Upper lobe of left lung (tissue), 4 donors: ENCODE results near the gene ZNF638.

Experiments used
- EP300 ChIP-seq, 4 donors: sonication (generic); formaldehyde crosslinking; IDR thresholded peaks; one replicate each; pipeline ENCODE4 v1.5.1; 2017; ENCODE audit warnings: antibody characterized with exemption in 4 of 4, control low read depth in 2 of 4
- POLR2A ChIP-seq, 4 donors: fragments of 450-650 bp; IDR thresholded peaks; one replicate each; pipeline ENCODE4 v1.5.1; 2016 to 2017; ENCODE audit warnings: antibody characterized with exemption in 4 of 4, mild to moderate bottlenecking in 2 of 4
- TF ChIP-seq, protein P1 (sequence below), 6 experiments: fragments of 450-650 bp in 4 of 6; fragments of 200-600 bp in 2 of 6; sonication (generic) in 2 of 6; IDR thresholded peaks; one replicate each; pipeline ENCODE4 v1.5.1; 2016 to 2019; ENCODE audit warnings: antibody characterized with exemption in 6 of 6

DNA sequence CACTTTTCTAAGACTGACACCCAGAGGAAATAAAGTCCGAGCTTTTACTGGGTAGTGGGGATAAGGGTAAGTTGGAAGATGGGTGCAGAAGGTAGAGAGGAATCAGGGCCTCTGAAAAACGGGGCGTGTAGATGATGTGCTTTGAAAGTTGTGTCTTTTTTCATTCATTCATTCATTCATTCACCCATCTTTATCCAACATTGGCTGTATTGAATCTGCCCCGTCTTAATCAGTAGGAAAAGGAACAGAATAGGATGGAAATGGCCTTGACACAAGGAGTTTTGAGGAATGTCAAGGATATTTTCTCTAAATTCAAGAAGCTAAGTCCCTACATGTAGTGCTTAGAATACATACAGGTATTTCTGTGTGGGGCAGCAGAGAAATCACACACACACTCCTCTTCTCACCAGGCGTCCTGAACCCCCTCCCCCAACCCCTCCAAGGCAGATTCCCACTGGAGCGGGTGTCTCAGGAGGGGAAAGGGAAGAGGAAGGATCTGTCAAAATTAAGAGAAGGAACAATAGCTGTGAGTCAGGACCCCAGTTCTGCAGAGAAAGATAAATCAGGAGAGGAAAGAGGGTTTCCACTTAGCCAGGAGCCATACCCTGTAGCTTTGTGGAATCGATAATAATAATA lies 135.7 kb downstream of the ZNF638 start:
- TF ChIP-seq EP300 (IDR thresholded peaks at IDR 0.05) (no peak), POLR2A (IDR thresholded peaks at IDR 0.05) (no peak)
- TF ChIP-seq, protein P1, sequence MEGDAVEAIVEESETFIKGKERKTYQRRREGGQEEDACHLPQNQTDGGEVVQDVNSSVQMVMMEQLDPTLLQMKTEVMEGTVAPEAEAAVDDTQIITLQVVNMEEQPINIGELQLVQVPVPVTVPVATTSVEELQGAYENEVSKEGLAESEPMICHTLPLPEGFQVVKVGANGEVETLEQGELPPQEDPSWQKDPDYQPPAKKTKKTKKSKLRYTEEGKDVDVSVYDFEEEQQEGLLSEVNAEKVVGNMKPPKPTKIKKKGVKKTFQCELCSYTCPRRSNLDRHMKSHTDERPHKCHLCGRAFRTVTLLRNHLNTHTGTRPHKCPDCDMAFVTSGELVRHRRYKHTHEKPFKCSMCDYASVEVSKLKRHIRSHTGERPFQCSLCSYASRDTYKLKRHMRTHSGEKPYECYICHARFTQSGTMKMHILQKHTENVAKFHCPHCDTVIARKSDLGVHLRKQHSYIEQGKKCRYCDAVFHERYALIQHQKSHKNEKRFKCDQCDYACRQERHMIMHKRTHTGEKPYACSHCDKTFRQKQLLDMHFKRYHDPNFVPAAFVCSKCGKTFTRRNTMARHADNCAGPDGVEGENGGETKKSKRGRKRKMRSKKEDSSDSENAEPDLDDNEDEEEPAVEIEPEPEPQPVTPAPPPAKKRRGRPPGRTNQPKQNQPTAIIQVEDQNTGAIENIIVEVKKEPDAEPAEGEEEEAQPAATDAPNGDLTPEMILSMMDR (IDR thresholded peaks at IDR 0.05), result no peak
